Mucosa of descending colon (tissue), 3 donors: ENCODE results near the gene NINL. TPM values are rescaled to one million over a fixed set of nuclear protein-coding genes. Genes with fewer than 3 reads are reported as not detected.

Source experiments
- ATAC-seq: fragments of 200-7000 bp; cut with Tn5 transposase; one replicate; pipeline ENCODE4 v1.9.1; 2020; ENCODE audit warnings: mild to moderate bottlenecking, moderate library complexity
- DNase-seq, 3 donors: peaks; one replicate each; pipeline ENCODE4 v3.0.0-alpha.2; 2020
- H3K36me3 ChIP-seq: fragments of 200-600 bp; one replicate; pipeline ENCODE4 v1.8.0; 2021; ENCODE audit warnings: low read depth, mild to moderate bottlenecking
- H3K4me1 ChIP-seq: fragments of 200-600 bp; one replicate; pipeline ENCODE4 v1.8.0; 2021; ENCODE audit warnings: low read depth, mild to moderate bottlenecking
- H3K4me3 ChIP-seq: fragments of 200-600 bp; one replicate; pipeline ENCODE4 v1.8.0; 2021; ENCODE audit warnings: mild to moderate bottlenecking
- H3K9me3 ChIP-seq: fragments of 200-600 bp; one replicate; pipeline ENCODE4 v1.8.0; 2021; ENCODE audit warnings: mild to moderate bottlenecking
- CTCF ChIP-seq: fragments of 200-600 bp; IDR thresholded peaks from one replicate; pipeline ENCODE4 v1.8.0; 2022; ENCODE audit warnings: antibody characterized with exemption, mild to moderate bottlenecking
- intact Hi-C, 2 donors: fragments of 100-400 bp; cut with DNase I in 1 of 2; cut with micrococcal nuclease in 1 of 2; formaldehyde crosslinking; loops; one replicate each; pipeline versions ENCODE4 v1.11.0 to v1.11.1; 2022; cut with DNase I, micrococcal nuclease
- total RNA-seq, 3 donors: library from RNA; stranded (reverse); fragmentation: NEBNext Ultra II Directional in 2 of 3; extraction: Animal tissue kit (Norgen Biotek cat#: 25700) in 2 of 3; gene quantifications; one replicate each; pipeline versions ENCODE4 v1.2.1 to v1.2.4, GENCODE V29; 2021 to 2023
- donor health status: DM: no; HTN: no; CAD: no; lungs with moderate emphysema.
- donor health status: DM: no; HTN: no; CAD: no.
- donor health status: DM: no; HTN: yes; CAD: no.

Gene NINL
- total RNA-seq, 3 donors from 2014 or later: 1.8 to 15.1 (median 3.3) TPM

- H3K9me3 ChIP-seq: no peaks in the 10 kb centered on the region
Observed at GRCh38 chr20:25537890-25538289, 47.4 kb downstream of the NINL start.

GRCh38 chr20:25535762-25536161 is 49.6 kb downstream of the NINL start:
- intact Hi-C loops: no loop called here
- H3K36me3 ChIP-seq: no peaks in the 10 kb centered on the region
- DNase-seq: no peak
- no peak for ATAC-seq
- H3K9me3 ChIP-seq: no peaks in the 10 kb centered on the region
- no peaks in the 10 kb centered on the region for H3K4me1 ChIP-seq
- no peak for TF ChIP-seq CTCF
- H3K4me3 ChIP-seq: no peak overlapping the region

More at GRCh38 chr20:25537890-25538289, 47.4 kb downstream of the NINL start:
- ATAC-seq (no peak), DNase-seq (no peak)
- TF ChIP-seq CTCF: no peak
- H3K4me3 ChIP-seq: no peak overlapping the region
- H3K36me3 ChIP-seq: no peaks in the 10 kb centered on the region
- intact Hi-C loops: no loop called here
- no peaks in the 10 kb centered on the region for H3K4me1 ChIP-seq

DNA sequence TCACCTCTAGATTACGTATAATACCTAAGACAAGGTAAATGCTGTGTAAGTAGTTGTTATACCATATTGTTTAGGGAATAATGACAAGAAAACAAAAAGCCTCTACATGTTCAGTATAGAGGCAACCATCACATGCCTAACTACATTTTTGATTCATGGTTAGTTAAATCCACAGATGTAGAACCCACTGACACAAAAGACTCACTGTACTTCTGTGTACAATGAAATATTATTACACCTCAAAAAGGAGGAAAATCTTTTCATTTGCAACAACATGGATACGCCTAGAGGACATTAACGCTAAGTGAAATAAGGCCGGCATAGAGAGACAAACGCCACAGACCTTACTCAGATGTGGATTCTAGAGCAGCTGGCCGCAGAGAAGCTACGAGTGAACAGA is 50.5 kb downstream of the NINL start:
- Histone ChIP-seq H3K4me1 (no peaks in the 10 kb centered on the region), H3K4me3 (no peak overlapping the region), H3K9me3 (no peaks in the 10 kb centered on the region), H3K36me3 (no peaks in the 10 kb centered on the region)
- intact Hi-C loops: no loop called here
- TF ChIP-seq CTCF: no peak
- DNase-seq (no peak), ATAC-seq (no peak)

GRCh38 chr20:25533920-25534700 is 51.2 kb downstream of the NINL start:
- H3K9me3 ChIP-seq: no peaks in the 10 kb centered on the region
- no peak for ATAC-seq
- no peak overlapping the region for H3K4me3 ChIP-seq
- DNase-seq: no peak
- H3K36me3 ChIP-seq: no peaks in the 10 kb centered on the region
- no peak for TF ChIP-seq CTCF
- no peaks in the 10 kb centered on the region for H3K4me1 ChIP-seq
- intact Hi-C loops: no loop called here

GRCh38 chr20:25532971-25533391 is 52.4 kb downstream of the NINL start:
- TF ChIP-seq CTCF: no peak
- no peak for ATAC-seq
- no peaks in the 10 kb centered on the region for H3K4me1 ChIP-seq
- no peak overlapping the region for H3K4me3 ChIP-seq
- intact Hi-C loops: no loop called here
- no peaks in the 10 kb centered on the region for H3K9me3 ChIP-seq
- no peak for DNase-seq
- no peaks in the 10 kb centered on the region for H3K36me3 ChIP-seq
